HG03066 (cell line): ENCODE results near the gene ZNHIT2.
A peak's percentile ranks its signal among the peaks of the same experiment; 100 is the strongest.

Experiments used
- ATAC-seq: cut with Tn5 transposase; IDR thresholded peaks from one replicate; pipeline ENCODE4 v1.9.1; 2021; ENCODE audit warnings: low read depth; ENCODE audit not compliant: unreplicated experiment

ZNHIT2 gene

GRCh38 chr11:65134952-65135632 lies 17.6 kb upstream of the ZNHIT2 start:
- ATAC-seq = peak; percentile 59

DNA sequence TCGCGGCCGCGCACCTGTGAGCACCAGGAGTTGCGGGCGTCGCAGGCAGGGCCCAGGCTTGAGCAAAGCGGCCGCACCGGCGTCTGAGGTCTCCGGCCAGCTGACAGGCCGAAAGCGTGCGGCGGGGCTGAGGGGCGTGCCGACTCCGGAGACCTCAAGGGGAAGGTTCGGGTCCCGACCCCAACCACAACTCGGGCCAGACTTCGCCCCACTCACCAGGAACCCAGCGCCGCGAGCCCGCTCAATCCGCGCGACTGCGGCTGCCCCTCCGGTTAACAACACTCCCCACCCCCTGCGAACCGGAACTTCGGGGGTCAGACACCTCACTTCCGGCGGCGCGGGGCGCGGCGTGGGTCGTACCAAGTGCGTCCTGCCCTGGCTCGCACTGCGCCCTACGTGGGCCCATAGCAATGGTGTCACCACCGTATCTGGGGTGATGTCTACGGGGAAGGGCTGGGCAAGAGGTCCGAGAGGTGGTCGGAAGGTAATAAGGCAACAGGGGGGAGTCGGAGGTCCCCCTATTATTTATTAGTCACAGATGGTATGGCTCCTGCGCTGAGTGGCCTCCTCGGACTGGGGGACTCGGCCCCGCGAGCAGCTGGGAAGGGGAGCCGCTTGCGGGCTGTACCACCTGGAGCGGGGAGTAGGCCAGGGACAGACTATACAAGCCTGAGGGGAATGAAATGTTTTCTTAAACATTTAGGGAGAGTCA lies 16.9 kb upstream of the ZNHIT2 start, which contains the start of gene SYVN1:
SYVN1 (minus strand) TSS at position 280 of the 712 bp plus-strand sequence. CDS start 918 bp downstream, outside the sequence.
- peak; percentile 50 for ATAC-seq

GRCh38 chr11:65133724-65134123 lies 16.2 kb upstream of the ZNHIT2 start:
- no peak for ATAC-seq

DNA sequence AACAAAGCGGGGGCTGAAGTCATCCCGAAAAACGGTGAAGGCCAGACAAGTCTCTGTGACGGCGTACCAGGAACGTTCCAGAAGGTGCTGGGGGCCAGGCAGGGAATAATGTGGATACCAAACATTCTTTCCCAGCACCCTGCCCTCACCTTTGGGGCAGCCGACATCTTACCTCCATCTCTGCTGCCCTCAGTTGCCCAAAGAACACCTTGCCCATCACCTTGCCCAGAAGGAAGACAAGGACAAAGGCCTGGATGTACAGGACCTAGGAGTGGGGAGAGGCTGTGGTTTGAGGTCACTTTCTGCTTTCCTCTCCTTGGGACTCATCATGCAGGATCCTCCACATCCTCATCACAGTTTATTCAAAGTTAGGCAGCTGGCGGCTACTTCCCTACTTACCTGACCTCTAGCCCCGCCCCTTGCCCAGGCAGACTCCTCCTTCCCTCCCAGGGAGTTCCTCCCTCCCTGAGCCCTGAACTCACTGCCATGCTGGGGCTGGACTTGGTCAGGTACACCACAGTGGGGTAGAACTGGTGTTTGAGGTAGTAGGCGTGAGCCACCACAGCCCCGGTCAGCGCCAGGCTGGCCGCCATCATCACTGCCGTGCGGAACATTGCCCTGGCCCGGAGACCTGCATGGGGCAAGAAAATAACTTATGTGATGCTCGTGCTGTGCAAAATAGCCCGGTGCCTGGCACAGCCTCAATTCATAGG lies 15.6 kb upstream of the ZNHIT2 start:
- ATAC-seq = no peak

GRCh38 chr11:65132238-65132987 lies 14.9 kb upstream of the ZNHIT2 start:
- ATAC-seq = peak; percentile 45

DNA sequence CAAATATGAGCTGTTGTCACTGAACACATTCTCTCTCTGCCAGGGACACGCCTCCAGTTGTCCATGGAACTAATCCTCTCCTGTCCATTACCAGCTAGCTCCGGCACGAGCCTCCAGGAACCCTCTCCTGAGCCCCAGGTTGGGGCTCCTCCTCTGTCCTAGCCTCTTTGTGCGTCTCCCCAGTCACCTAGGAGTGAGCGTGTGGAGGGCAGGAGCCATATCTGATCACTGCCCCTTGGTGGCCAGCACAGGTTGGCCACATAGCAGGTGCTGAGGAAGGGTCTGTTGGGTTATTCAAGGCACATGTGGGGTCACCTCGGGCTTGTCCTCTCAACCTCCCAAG lies 14.4 kb upstream of the ZNHIT2 start:
- no peak for ATAC-seq

DNA sequence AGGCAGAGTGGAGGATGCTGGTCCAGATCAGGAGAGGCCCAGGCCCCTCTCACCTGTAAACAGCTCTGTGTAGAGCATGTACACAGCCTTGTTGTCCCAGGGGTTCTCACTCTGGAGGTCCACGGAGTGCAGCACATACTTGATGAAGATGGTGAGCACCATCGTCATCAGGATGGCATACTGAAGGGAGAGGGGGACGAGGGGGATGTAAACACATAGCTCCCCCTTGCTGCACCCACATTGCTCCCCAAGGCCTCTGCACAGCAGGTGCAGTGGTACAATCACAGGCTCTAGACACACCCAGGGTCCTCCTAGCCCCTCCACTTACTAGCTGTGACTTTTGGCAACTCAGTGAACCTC lies 13.9 kb upstream of the ZNHIT2 start:
- no peak for ATAC-seq

- ATAC-seq = no peak
Measured at GRCh38 chr11:65130631-65131416, 13.3 kb upstream of the ZNHIT2 start.

DNA sequence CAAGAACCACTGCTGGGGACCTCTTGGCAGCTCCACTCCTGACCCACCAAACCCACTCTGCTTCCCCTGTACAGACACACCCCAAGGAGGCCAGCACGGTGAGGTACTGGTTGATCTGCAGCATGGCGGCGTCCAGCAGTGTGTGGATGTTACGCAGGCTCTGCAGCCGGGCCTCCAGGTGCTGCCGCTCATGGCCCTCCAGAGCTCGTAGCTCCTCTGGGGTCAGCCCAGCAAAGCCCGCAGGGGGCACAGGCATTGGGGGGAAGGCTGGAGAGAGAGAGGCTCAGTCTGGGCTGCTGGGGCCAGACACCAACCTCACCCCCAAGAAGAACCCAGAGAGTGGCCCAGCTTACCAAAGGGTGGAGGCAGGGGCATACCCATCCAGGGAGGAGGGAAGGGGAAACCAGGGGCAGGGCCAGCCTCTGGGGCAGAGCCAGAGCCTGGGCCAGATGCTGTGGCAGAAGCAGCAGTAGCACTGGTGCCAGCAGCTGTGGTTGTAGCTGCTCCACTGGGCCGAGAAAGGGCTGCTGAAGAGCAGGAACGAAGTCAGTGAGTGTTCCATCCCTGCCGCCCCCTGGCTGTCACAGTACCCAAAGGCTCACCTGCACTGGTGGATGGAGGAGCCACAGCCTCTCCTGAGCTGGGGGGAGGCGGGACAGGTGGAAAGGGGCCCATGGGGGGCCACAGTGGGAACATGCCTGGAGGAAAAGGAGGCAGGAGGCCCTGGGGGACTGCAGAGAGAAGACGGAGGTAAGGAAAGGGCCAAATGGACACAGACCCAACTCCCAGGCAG lies 12.3 kb upstream of the ZNHIT2 start:
- ATAC-seq = no peak

DNA sequence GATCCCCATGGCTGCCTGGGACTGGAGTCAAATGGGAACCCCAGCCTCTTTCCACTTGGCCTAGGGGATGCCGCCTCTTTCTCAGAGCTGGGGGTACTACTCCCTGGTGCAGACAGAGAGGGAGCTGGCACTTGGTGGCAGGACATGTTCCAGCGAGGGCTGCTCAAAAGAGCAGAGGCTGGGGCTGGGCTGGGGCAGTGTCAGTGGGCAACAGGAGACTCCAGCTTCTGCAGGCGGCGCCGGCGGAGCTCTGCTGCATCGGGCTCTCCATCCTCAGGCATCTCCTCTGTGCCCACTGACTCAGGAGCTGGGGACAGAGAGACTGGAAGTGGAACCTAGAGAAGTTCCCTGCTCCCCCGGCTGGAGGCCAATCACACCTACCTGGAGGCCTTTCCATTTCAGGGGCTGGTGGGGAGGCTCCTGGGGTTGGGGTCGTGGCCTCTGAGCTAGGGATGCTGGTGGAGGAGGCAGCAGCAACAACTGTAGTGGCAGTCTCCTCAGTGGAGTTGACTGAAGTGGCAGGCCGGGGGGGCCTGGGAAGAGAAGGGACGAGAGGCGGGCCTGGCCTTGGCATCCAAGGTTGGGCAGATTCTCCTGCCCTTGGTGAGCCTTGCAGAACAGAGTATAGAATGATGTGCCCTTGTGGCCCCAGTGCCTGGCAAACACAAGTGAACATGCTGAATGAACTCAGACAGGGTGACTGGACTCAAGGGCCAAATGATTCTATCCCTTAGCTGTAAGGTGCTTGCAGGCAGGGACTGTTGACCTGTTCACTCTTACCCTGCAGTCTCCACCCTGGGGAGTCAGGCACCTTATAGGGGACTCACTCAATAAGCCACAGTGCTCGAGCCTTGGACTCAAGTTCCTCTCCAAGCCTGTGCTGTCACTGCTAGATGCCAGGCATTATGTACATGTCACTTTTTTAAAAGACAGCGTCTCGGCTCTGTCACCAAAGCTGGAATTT lies 11.0 kb upstream of the ZNHIT2 start:
- ATAC-seq = no peak

DNA sequence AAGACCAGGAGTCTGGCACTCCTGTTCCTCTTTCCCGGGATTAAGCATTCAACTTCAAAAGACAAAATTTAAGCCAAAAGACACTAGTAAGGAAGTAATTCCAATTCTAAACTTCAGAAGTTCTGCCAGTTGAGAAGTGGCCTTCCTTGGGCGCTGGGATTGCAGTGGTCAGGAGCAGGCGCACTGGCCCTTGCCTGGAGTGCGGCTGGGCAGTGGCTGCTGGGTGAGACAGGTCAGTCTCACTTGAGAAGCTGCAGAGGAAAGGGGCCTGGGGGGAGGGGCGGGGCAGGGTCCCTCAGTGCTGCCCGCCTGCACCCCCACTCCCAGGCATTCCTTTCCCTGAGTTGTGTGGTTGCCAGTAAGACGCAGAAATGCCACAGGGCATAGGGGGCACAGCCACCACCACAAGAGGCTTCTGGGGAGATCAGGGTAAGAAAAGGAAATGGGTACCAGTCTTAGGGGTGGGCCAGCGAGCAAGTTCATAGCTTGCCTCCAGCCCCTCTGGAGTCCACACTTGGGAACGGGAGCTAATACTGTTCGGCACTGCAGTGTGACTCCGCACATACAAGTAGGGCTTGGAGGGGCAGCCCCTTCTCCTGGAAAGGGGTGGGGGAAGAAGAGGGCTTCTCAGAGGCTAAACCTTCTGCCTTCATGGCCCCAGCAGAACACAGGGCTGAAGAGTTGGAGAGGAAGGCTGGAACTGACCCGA lies 10.1 kb upstream of the ZNHIT2 start:
- no peak for ATAC-seq

DNA sequence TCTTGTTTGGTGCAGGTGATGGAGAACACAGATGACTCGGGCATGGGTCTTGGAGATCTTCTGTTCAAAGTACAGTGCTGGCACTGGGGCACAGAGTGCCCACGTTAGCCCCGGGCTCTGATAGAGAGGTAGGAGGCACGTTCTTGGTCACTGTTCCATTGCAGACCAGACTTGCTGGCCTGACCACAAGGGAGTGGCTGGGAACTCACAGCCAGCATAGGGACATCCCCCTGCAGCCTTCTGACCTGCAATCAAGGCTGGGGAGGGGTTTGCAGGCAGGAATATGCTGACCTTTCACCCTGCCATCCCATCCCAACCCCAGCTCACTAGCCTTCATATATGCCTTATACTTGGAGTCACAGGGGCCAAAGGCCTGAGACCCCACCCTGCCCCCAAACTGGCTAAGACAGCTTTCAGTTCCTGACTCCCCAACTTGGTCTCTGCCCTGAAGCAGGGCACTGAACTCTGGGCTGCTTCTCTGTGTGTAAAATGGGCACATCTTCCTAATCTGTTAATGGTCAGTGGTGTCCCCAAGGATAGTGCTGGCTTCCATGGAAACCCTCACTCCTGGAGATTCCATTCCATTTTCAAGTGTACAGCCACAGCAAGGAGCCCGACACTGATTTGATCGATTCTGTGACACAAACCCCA lies 9.2 kb upstream of the ZNHIT2 start:
- no peak for ATAC-seq

DNA sequence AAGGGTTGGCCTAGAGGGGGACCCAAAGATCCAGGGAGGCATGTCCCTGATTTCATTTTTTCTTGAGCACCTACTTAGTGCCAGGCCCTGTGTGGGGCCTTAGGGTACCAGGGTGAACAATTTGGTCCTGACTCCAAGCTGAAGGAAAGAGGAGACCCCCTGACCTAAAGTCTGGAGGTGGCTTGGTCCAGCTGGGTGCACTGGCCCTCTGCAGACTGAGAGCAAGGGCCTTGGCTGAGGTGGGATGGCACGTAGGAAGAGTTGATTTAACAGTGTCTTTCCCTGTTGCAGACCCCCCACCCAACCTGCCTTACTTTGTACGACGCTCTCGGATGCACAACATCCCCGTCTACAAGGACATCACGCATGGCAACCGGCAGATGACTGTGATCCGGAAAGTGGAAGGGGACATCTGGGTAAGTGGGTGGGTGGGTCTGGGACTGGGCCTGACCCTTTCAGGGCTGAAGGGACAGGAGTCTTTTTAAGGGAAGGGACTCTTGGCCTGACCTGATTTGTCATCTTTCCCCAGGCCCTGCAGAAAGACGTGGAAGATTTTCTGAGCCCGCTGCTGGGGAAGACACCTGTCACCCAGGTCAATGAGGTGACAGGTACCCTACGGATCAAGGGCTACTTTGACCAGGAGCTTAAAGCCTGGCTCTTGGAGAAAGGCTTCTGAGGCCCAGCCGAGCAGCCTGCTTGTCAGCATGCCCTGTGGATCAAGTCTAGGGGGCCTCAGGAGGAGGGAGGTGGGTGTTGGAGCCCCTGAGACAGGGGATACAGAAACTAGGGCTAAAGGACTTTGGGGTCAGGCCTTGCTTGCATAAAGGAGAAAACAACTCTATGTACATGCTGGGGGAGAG lies 7.9 kb upstream of the ZNHIT2 start:
- no peak for ATAC-seq

- ATAC-seq = no peak
Measured at GRCh38 chr11:65124480-65125196, 7.1 kb upstream of the ZNHIT2 start.

DNA sequence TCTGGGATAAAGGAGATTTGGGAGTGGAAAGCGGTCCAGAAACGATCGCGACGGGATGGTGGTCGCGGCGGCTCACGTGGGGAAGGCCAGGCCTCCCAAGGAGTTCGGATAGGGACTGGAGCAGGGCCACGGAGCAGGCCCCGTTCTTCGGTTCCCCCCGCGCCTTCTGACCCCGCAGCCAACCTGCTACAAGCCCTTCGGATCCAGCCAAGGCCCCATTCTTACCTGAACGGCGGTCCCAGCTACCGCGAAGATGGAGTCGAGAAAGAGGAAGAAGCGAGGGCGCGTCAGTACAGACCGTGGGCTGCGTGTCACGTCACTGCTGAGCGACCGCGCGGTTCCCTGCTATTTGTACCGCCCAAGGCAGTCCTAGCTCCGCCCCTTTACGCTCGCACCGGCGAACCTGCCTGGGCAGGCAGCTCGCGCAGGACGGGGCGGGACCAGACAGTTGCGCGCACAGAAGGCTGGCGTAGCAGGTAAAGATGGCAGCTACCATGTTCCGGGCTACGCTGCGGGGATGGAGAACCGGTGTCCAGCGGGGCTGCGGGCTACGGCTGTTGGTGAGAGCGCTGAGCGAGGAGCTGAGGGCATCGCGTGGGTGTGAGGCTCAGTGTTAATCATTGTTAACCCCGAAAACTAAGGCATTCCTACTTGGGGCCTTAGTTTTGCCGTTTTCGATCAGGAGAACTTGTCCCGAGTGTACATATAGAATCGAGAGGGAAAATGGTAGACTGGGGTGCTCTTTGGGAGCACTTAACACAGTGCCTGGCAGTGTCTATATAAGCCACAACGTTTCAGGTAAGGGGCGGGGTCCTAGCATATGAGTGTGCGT lies 4.6 kb upstream of the ZNHIT2 start, which contains the start of the genes FAU and MRPL49:
FAU (minus strand) TSS at position 270 of the 832 bp plus-strand sequence. CDS start 321 bp downstream, outside the sequence.
MRPL49 (plus strand) TSS at position 457 of the 832 bp plus-strand sequence; CDS start at position 483, 26 bp downstream.
- ATAC-seq = peak; percentile 58
